Neutrophil (primary cell): ENCODE results near the gene OR6B3.

Source experiments
- H3K27ac ChIP-seq: fragments of 200-600 bp; sonication (generic); 2 replicates; pipeline ENCODE4 v1.5.1; 2016; ENCODE audit warnings: mild to moderate bottlenecking, moderate library complexity
- H3K27me3 ChIP-seq: fragments of 200-600 bp; sonication (generic); 2 replicates; pipeline ENCODE4 v1.6.0; 2016; ENCODE audit warnings: mild to moderate bottlenecking
- H3K36me3 ChIP-seq: fragments of 200-600 bp; sonication (generic); 2 replicates; pipeline ENCODE4 v1.5.1; 2017
- H3K4me1 ChIP-seq, 2 experiments: fragments of 200-600 bp in 1 of 2; sonication (generic) in 1 of 2; 1 replicate in 1 of 2; 2 replicates in 1 of 2; pipeline versions ENCODE4 v1.5.1 to v1.6.1; 2013 to 2016; ENCODE audit warnings: low read depth in 1 of 2, low read length in 1 of 2, mild to moderate bottlenecking in 1 of 2, moderate library complexity in 1 of 2; ENCODE audit not compliant: control insufficient read depth in 1 of 2, insufficient read depth in 1 of 2
- H3K4me3 ChIP-seq, 2 experiments: fragments of 200-600 bp in 1 of 2; sonication (generic) in 1 of 2; 1 replicate in 1 of 2; 2 replicates in 1 of 2; pipeline ENCODE4 v1.5.1; 2013 to 2016; ENCODE audit warnings: low read depth in 1 of 2, low read length in 1 of 2, mild to moderate bottlenecking in 1 of 2, moderate library complexity in 1 of 2
- H3K9me3 ChIP-seq: fragments of 200-600 bp; sonication (generic); 2 replicates; pipeline ENCODE4 v1.5.1; 2016
- CTCF ChIP-seq: fragments of 200-600 bp; sonication (generic); IDR thresholded peaks from 2 replicates; pipeline ENCODE4 v1.5.1; 2016; ENCODE audit warnings: antibody characterized with exemption

OR6B3 gene

GRCh38 chr2:240018071-240018750, 35.1 kb downstream of the OR6B3 start:
- TF ChIP-seq CTCF: no peak
- Histone ChIP-seq H3K4me1 (no peaks in the 10 kb centered on the region), H3K27me3 (no peaks in the 10 kb centered on the region), H3K36me3 (peaks cover 73% of the 10 kb centered on the region), H3K9me3 (no peaks in the 10 kb centered on the region), H3K27ac (no peak overlapping the region), H3K4me3 (no peak overlapping the region)

- Histone ChIP-seq H3K27me3 (no peaks in the 10 kb centered on the region), H3K4me1 (no peaks in the 10 kb centered on the region), H3K4me3 (no peak overlapping the region), H3K27ac (no peak overlapping the region), H3K36me3 (peaks cover 94% of the 10 kb centered on the region), H3K9me3 (no peaks in the 10 kb centered on the region)
- no peak for TF ChIP-seq CTCF
Observed at GRCh38 chr2:240014327-240014726, 39.0 kb downstream of the OR6B3 start.

- Histone ChIP-seq H3K27me3 (no peaks in the 10 kb centered on the region), H3K27ac (no peak overlapping the region), H3K4me1 (no peaks in the 10 kb centered on the region), H3K9me3 (no peaks in the 10 kb centered on the region), H3K36me3 (peaks cover 95% of the 10 kb centered on the region), H3K4me3 (no peak overlapping the region)
- TF ChIP-seq CTCF: no peak
Observed at GRCh38 chr2:240013343-240013742, 40.0 kb downstream of the OR6B3 start.

- no peaks in the 10 kb centered on the region for H3K9me3 ChIP-seq
Observed at GRCh38 chr2:240002983-240003382, 50.3 kb downstream of the OR6B3 start.

GRCh38 chr2:240000671-240001070, 52.6 kb downstream of the OR6B3 start:
- Histone ChIP-seq H3K4me3 (no peak overlapping the region), H3K9me3 (no peaks in the 10 kb centered on the region), H3K36me3 (peaks cover 72% of the 10 kb centered on the region), H3K27me3 (no peaks in the 10 kb centered on the region), H3K4me1 (no peaks in the 10 kb centered on the region), H3K27ac (no peak overlapping the region)
- TF ChIP-seq CTCF: no peak

More at GRCh38 chr2:240002983-240003382, 50.3 kb downstream of the OR6B3 start:
- Histone ChIP-seq H3K27ac (no peak overlapping the region), H3K4me3 (no peak overlapping the region), H3K27me3 (no peaks in the 10 kb centered on the region), H3K36me3 (peaks cover 95% of the 10 kb centered on the region), H3K4me1 (no peaks in the 10 kb centered on the region)
- TF ChIP-seq CTCF: no peak
